WERI-Rb-1 (cell line): Measurements from ENCODE around the gene TLR9.

Experiments used
- DNase-seq: peaks from one replicate; pipeline ENCODE4 v3.0.0-alpha.2; 2020
- H3K27ac ChIP-seq: fragments of 250-450 bp; sonication (Bioruptor Pico); 2 replicates; pipeline ENCODE4 v1.5.1; 2020; ENCODE audit warnings: mild to moderate bottlenecking, moderate library complexity
- H3K27me3 ChIP-seq: fragments of 250-450 bp; sonication (Bioruptor Pico); 2 replicates; pipeline ENCODE4 v1.5.1; 2021; ENCODE audit warnings: mild to moderate bottlenecking, low read depth, moderate library complexity; ENCODE audit not compliant: insufficient read depth, severe bottlenecking
- H3K36me3 ChIP-seq: fragments of 250-450 bp; sonication (Bioruptor Pico); 2 replicates; pipeline ENCODE4 v1.5.1; 2020; ENCODE audit warnings: mild to moderate bottlenecking, moderate library complexity
- H3K4me3 ChIP-seq: 2 replicates; pipeline ENCODE4 v1.5.1; 2011; ENCODE audit warnings: low read depth, mild to moderate bottlenecking, control low read depth, low read length
- H3K9me3 ChIP-seq: fragments of 250-450 bp; sonication (Bioruptor Pico); 2 replicates; pipeline ENCODE4 v1.5.1; 2021; ENCODE audit warnings: mild to moderate bottlenecking, moderate library complexity; ENCODE audit not compliant: severe bottlenecking
- TF ChIP-seq, protein P1 (sequence below): IDR thresholded peaks from 2 replicates; pipeline ENCODE4 v1.5.1; 2011; ENCODE audit warnings: low read depth, mild to moderate bottlenecking, control low read depth, inconsistent platforms, low read length

TLR9 gene

DNA sequence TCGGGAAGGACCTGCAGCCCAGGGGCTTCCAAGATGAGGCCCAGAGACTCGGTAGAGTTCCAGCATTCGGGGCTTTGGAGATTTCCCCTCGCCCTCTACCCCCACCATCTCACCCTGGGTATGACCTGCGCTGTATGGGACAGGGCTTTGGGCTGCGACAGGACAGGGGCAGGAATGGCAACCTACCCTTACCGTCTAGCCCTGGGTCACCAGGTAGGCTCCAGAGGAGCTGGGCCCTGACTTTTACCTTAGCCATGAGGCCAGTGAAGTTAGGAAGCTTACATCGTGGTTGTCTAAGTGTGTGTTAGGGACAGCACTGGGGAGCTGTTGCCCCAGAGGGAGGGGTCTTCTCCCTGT is 20.8 kb upstream of the TLR9 start:
- no peaks in the 10 kb centered on the region for H3K27me3 ChIP-seq
- H3K27ac ChIP-seq, result no peak overlapping the region
- H3K36me3 ChIP-seq, result no peaks in the 10 kb centered on the region
- TF ChIP-seq, protein P1, sequence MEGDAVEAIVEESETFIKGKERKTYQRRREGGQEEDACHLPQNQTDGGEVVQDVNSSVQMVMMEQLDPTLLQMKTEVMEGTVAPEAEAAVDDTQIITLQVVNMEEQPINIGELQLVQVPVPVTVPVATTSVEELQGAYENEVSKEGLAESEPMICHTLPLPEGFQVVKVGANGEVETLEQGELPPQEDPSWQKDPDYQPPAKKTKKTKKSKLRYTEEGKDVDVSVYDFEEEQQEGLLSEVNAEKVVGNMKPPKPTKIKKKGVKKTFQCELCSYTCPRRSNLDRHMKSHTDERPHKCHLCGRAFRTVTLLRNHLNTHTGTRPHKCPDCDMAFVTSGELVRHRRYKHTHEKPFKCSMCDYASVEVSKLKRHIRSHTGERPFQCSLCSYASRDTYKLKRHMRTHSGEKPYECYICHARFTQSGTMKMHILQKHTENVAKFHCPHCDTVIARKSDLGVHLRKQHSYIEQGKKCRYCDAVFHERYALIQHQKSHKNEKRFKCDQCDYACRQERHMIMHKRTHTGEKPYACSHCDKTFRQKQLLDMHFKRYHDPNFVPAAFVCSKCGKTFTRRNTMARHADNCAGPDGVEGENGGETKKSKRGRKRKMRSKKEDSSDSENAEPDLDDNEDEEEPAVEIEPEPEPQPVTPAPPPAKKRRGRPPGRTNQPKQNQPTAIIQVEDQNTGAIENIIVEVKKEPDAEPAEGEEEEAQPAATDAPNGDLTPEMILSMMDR, result no peak
- no peak overlapping the region for H3K4me3 ChIP-seq
- H3K9me3 ChIP-seq, result no peaks in the 10 kb centered on the region
- no peak for DNase-seq

DNA sequence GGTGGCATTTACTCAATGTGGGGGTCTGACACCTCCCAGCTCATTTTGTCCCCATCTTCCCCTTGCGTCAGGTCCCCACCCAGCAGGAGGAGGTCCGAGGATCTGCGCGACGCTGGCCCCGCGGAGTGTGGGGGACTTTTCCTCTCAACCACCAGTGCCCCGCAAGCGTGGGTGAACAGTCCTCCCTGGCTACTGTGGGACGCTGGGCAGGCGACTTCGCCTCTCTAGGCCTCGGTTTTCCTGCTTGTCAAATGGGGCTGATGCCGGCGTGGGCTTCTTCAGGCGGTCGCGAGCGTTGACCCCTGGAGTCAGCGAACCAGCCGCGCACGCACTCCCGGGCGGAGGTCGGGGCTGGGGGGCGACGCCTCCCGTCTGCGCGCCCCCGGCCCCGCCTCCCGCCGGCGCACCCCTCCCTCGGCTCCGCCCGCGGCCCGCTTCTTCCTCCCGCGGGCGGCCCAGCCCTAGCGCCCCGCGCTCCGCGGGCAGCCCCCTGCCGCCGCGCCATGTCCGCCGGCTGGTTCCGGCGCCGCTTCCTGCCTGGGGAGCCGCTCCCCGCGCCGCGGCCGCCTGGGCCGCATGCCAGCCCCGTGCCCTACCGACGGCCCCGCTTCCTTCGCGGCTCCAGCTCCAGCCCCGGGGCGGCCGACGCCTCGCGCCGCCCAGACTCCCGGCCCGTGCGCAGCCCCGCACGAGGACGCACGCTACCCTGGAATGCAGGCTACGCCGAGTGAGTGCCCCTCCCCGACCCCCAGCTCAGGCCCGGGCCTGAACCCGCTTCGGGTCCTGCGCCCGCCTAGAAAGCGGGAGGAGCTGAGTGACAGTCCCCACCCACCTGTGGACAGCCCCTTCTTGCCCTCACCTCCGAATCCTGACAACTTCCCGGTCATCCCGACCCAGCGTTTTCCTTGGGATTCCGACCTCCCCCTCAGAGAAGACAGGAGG is 20.1 kb upstream of the TLR9 start, which contains the start of gene PPM1M:
Gene PPM1M (plus strand): TSS at position 438 of the 942 bp plus-strand sequence. CDS start 66 bp downstream, at position 504.
- Histone ChIP-seq H3K36me3 (no peaks in the 10 kb centered on the region), H3K27me3 (no peaks in the 10 kb centered on the region), H3K4me3 (no peak within 1 kb of the TSS), H3K9me3 (no peaks in the 10 kb centered on the region), H3K27ac (no peak within 1 kb of the TSS)
- DNase-seq, result no peak
- TF ChIP-seq, protein P1, result no peak

DNA sequence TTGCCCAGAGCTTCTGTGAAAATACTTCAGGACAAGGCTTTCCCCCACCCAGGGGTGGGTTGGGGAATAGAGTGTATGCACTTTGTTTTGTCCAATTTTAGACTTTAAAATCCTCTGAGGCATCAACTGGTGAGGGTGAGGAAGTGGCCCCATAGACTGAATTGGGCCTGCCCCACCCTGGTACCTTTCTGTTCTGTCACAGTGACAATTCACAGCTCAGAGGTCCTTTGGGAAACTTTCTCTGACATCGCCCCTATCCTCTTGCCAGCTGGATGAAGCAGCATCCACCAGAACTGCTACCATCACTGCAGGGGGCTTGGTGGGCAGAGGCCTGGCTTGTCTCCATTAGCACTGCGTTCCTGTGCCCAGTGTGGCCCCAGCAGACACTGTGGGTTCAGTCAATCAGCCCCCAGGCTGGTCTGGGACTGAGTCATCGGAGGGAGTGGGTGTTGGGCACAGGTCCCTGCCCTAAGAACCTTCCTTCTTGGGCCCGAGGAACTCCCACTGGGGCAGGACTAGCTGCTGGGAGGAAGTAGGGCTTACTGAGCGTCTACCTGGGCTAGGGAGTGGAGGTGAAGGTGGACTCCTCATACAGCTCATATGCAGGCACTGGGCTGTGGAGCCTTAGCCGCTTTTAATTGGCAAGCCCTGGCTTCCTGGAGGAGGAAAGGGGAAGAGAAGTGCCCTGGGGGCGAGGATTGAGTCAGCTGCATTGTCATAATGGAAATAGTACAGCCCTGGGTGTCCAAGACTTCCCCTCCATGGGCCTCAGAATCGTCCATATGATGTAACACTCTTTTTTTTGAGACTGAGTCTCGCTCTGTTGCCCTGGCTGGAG is 18.6 kb upstream of the TLR9 start:
- Histone ChIP-seq H3K27me3 (no peaks in the 10 kb centered on the region), H3K36me3 (no peaks in the 10 kb centered on the region), H3K4me3 (no peak overlapping the region), H3K27ac (no peak overlapping the region), H3K9me3 (no peaks in the 10 kb centered on the region)
- TF ChIP-seq, protein P1, result no peak
- DNase-seq, result no peak

- Histone ChIP-seq H3K4me3 (no peak overlapping the region), H3K27ac (peak overlapping the region; percentile 49), H3K9me3 (no peaks in the 10 kb centered on the region), H3K36me3 (no peaks in the 10 kb centered on the region), H3K27me3 (no peaks in the 10 kb centered on the region)
- TF ChIP-seq, protein P1, result no peak
- DNase-seq, result no peak
Observed at GRCh38 chr3:52242039-52242438, 16.6 kb upstream of the TLR9 start.

- no peak for DNase-seq
- Histone ChIP-seq H3K27me3 (no peaks in the 10 kb centered on the region), H3K4me3 (no peak overlapping the region), H3K27ac (peak overlapping the region; percentile 92), H3K9me3 (no peaks in the 10 kb centered on the region), H3K36me3 (no peaks in the 10 kb centered on the region)
- TF ChIP-seq, protein P1, result no peak
Observed at GRCh38 chr3:52240886-52241370, 15.5 kb upstream of the TLR9 start.
